Measurements from ENCODE around the gene PPP2R5C.
"Not testable (repeated sequence)": the region's sequence is repeated elsewhere in the genome, so short reads cannot be mapped to it uniquely, and the experiment has no call there.

PPP2R5C gene
- total RNA-seq, result 393 to 736 reads per million in 2 donors

DNA sequence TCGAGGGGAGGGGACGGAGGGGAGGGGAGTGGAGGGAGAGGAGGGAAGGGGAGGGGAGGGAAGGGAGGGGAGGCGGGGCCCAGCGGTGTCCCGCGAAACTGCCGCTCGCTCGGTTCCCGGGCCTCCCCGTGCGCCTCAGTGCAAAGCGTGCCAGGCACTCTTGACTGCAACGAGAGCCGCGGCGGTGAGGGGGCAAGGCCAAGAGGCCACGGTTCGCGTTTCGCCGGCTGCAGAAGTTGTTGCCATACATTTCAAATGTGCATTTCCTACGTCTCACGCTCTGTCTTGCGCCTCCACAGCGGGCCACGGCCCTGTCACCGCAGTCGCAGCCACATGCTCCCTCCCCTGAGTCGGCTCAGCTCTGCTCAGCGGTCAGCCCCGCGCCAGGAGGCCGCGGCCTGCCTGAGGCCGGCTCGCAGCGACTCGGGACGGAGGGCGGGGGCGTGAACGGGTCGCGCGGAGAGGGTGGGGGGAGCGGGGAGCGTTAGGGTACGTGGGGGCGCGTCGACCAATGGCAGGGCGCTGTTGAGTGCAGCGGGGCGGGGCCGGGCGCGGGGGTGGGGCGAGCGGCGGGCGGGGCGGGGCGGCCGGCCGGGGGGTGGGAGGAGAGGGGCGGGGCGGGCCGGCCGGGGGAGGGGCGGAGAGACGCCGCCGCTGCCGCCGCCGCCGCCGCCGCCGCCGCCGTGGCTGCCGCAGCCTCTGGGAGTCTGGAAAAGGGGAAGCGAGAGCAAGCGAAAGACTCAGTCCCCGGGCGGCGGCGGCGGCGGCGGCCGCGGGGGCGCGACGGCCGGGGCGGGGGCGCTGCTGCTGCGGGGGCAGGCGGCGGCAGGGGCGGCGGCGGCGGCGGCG lies at the start of gene PPP2R5C:
TSS of gene PPP2R5C (plus strand) at position 678 of the 849 bp plus-strand sequence. CDS start 185 bp downstream, outside the sequence.
- peak; percentile 89 for DNase-seq

- not testable (repeated sequence) for DNase-seq
Measured at GRCh38 chr14:101711857-101712233, 49.7 kb upstream of the PPP2R5C start.

DNA sequence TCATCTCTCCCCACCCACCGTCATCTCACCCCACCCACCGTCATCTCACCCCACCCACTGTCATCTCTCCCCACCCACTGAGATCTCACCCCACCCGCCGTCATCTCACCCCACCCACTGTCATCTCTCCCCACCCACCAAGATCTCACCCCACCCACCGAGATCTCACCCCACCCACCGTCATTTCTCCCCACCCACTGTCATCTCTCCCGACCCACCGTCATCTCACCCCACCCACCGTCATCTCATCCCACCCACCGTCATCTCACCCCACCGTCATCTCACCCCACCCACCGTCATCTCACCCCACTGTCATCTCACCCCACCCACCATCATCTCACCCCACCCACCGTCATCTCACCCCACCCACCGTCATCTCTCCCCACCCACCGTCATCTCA lies 49.2 kb upstream of the PPP2R5C start:
- DNase-seq, result not testable (repeated sequence)

DNA sequence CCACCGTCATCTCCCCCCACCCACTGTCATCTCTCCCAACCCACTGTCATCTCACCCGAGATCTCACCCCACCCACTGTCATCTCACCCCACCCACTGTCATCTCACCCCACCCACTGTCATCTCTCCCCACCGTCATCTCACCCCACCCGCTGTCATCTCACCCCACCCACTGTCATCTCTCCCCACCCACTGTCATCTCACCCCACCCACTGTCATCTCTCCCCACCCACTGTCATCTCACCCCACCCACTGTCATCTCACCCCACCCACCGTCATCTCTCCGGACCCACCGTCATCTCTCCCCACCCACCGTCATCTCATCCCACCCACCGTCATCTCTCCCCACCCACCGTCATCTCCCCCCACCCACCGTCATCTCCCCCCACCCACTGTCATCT lies 48.4 kb upstream of the PPP2R5C start:
- DNase-seq, result not testable (repeated sequence)

GRCh38 chr14:101713621-101714349 lies 47.7 kb upstream of the PPP2R5C start:
- no peak for DNase-seq

DNA sequence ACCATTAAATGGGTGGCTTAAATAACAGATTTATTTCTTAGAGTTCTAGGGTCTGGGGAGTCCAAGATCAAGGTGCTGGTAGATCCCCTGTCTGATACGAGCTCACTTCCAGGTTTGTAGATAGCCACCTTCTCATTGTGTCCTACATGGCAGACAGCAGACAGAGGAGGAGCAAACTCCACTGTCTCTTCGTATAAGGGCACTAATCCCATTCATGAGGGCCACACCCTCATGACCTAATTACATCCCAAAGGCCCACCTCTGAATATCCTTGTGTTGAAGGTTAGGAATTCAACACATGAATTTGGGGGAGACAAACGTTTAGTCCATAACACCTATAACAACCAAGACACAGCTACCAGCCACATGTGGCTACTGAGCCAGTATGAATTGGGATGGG lies 47.1 kb upstream of the PPP2R5C start:
- DNase-seq, result no peak

GRCh38 chr14:101715210-101716076 lies 46.1 kb upstream of the PPP2R5C start:
- no peak for DNase-seq

GRCh38 chr14:101716077-101716950 lies 45.2 kb upstream of the PPP2R5C start:
- DNase-seq, result no peak

DNA sequence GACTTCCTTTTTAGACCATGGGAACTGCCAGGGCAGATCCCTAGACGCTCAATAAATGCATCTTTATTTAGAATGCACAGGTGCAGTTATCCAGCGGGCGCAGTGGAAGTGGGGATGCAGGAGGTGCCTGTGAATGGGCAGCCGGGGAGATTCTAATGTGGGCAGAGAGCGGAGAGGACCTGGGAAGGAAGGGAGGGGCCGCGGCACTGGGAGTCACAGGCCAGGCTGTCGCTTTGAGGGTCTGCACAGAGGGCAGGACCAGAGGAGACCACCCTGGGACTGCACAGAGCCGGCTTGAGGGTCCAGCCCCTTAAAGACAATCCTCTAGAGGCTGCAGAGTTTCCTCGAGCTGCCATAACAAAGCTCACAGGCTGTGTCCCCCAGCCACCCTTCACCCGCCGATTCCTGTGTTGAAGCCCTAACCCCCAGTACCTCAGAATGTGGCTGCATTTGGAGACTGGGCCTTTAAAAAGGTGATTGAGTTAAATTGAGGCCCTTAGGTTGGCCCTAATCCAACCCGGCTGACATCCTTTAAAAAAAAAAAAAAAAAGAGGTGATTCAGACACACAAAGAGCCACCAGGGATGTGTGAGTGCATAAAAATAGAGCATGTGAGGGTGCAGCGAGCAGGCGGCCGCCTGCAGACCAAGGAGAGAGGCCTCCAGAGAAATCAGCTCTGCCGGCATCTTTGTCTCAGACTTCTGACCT lies 44.4 kb upstream of the PPP2R5C start:
- no peak for DNase-seq

- no peak for DNase-seq
Measured at GRCh38 chr14:101717663-101718490, 43.6 kb upstream of the PPP2R5C start.

DNA sequence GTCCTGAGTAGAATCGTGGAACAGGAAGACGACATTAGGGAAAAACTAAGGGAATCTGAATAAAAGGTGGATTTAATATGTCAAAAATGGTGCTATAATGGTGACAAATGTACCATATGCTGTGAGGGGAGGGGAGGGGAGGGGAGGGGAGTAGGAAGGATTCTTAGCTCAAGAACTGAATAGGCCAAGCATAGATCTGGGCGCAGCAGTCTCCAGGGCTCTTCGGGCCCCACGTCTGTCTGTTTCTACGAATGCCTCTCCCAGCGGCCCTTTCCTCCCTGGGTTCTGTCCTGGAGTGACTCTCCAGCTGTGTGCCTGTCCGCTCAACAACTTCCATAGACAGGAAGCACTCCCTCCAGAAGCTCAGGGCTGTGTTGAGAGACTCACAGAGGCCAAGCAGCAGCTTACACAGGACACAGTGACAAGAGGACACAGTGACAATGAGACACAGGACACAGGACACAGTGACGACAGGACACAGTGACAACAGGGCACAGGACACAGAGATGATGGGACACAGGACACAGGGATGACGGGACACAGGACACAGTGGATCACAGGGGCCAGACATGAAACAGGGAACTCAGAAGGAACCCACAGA lies 42.4 kb upstream of the PPP2R5C start:
- DNase-seq, result no peak

DNA sequence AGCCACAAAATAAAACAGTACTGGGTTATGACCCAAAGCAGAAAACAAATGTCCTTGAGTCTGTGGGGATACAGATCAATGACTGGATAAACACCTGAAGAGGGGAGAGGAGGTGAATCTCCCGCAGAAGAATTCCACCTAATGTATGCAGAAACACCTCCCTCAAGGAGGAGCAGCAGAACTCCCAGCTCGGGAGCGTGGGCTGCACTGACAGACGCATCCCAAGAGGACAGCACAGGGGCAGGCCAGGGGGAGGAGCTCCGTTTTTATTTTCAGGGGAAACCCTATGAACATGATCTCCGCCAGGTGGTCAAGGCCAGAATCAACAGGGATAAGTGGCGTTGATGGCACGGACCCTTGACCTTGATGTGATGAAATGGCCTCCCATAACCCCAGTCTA lies 41.8 kb upstream of the PPP2R5C start:
- DNase-seq, result no peak

DNA sequence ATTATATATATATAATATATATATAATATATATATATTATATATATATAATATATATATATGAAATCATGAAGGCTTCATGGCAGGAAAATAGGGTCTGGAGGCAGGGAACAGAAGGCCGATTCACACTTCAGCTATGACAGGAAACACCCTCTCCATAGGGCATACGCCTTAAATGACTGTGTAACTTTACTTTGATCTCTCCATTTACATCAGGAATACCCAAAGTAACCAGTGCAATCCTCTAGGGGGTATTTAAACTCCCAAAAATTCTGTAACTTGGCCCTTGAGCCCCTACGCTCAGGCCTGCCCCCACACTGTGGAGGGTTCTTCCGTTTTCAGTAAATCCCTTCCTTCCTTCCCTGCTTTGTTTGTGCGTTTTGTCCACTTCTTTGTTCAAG lies 40.4 kb upstream of the PPP2R5C start:
- no peak for DNase-seq

- peak; percentile 67 for DNase-seq
Measured at GRCh38 chr14:101721951-101722661, 39.4 kb upstream of the PPP2R5C start.

- no peak for DNase-seq
Measured at GRCh38 chr14:101723061-101723595, 38.4 kb upstream of the PPP2R5C start.

DNA sequence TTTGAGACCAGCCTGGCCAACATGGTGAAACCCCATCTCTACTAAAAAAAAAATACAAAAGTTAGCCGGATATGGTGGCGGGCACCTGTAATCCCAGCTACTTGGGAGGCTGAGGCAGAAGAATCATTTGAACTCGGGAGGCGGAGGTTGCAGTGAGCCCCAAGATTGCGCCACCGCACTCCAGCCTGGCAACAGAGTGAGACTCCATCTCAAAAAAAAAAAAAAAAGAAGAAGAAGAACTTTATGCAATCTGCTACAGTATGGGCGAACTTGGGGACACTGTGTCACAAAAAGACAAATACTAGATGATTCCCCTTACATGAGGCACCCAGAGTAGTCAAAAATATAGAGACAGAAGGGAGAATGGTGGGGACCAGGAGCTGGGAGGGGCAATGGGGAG lies 35.9 kb upstream of the PPP2R5C start:
- DNase-seq, result not testable (repeated sequence)

GRCh38 chr14:101726295-101726953 lies 35.1 kb upstream of the PPP2R5C start:
- DNase-seq, result no peak

DNA sequence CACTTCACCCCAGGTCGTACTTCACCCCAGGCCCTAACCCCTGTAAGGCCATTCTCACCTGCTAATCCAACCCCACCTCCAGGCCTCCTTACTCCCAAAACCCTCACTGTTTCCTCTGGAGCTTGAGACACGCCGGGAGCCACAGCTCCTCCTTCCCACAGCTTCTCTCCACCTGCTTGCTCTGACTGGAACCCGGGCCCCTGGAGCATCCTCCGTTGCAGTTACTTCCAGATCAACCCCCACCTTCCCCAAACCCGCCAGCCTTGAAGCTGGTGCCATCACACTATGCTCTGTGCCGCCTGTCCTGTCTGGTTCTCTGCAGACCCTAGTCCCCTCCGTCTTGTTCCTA lies 34.6 kb upstream of the PPP2R5C start:
- DNase-seq, result no peak
